Measurements from ENCODE around the gene GNPNAT1. TPM values are rescaled to one million over a fixed set of nuclear protein-coding genes. Genes with fewer than 3 reads are reported as not detected.
A peak's percentile ranks its signal among the peaks of the same experiment; 100 is the strongest.

GNPNAT1 gene
- polyA plus RNA-seq, 1 of the 3 experiments (the other 2 are of a cell fraction), result 15.2 TPM

GRCh38 chr14:52776816-52777215 is 14.6 kb downstream of the GNPNAT1 start:
- peaks cover 3 to 4% of the 10 kb centered on the region in 2 experiments; a peak in 1 of 4 replicates for H3K4me1 ChIP-seq (ENCODE audit: control insufficient read depth in 1 of 2, insufficient read depth in 2 of 2, low read depth in 1 of 2, low read length in 1 of 2)
- H3K27ac ChIP-seq (ENCODE audit: low read depth in 2 of 2, low read length in 1 of 2), result no peak overlapping the region; a peak in 1 of 4 replicates
- no peaks in the 10 kb centered on the region for H4K20me1 ChIP-seq (ENCODE audit: insufficient read depth)
- H3K27me3 ChIP-seq (ENCODE audit: insufficient read depth), result no peaks in the 10 kb centered on the region
- no peak overlapping the region for H3K4me2 ChIP-seq
- H3K9ac ChIP-seq, result no peak overlapping the region
- H3K36me3 ChIP-seq (replicated peaks in 1 of 2; ENCODE audit: control insufficient read depth in 1 of 2, insufficient read depth in 2 of 2, low read length in 1 of 2), result peaks cover 58 to 70% of the 10 kb centered on the region in 2 experiments
- peaks cover 40% of the 10 kb centered on the region for H3F3A ChIP-seq (replicated peaks; ENCODE audit: insufficient read depth)
- no peak overlapping the region for H2AFZ ChIP-seq (ENCODE audit: low read depth)
- POLR2A ChIA-PET, result interaction anchor here (0.8 kb wide), 1 partner anchor 9 kb away, joined by 3 read pairs; no protein-coding TSS in a partner anchor
- no peak overlapping the region for H3K4me3 ChIP-seq (ENCODE audit: low read depth in 2 of 2, low read length in 1 of 2)
- H3K79me2 ChIP-seq (ENCODE audit: insufficient read depth), result peaks cover 16% of the 10 kb centered on the region
- peak; percentile 50 for TF ChIP-seq RAD21 (IDR thresholded peaks at IDR 0.05; ENCODE audit: low read length)
- TF ChIP-seq FOXJ3 (CRISPR knock-in tag; IDR thresholded peaks at IDR 0.05), result no peak
- no peak for TF ChIP-seq NRF1 (IDR thresholded peaks at IDR 0.05; ENCODE audit: low read depth, low read length)
- DNase-seq, result no peak
- H3K9me3 ChIP-seq, result no peaks in the 10 kb centered on the region
- CTCF ChIA-PET, result interaction anchor here (0.8 to 1.1 kb wide), 5 partner anchors 9 to 477 kb away, joined by 3 read pairs; partner anchors contain the start of gene STYX
- WGBS (ENCODE audit: low lambda C conversion rate), result 90% methylated on average over 7 of the region's 7 CpGs
- no peaks in the 10 kb centered on the region for H3K9me2 ChIP-seq

- Histone ChIP-seq H3K79me2 (ENCODE audit: insufficient read depth) (no peaks in the 10 kb centered on the region; the same call in none of the 2 replicates), H3K4me3 (ENCODE audit: low read depth in 2 of 2, low read length in 1 of 2) (no peak overlapping the region), H3K4me1 (ENCODE audit: control insufficient read depth in 1 of 2, insufficient read depth in 2 of 2, low read depth in 1 of 2, low read length in 1 of 2) (no peaks in the 10 kb centered on the region; a peak in 1 of 4 replicates), H4K20me1 (ENCODE audit: insufficient read depth) (no peaks in the 10 kb centered on the region), H2AFZ (ENCODE audit: low read depth) (no peak overlapping the region), H3K27ac (ENCODE audit: low read depth in 2 of 2, low read length in 1 of 2) (no peak overlapping the region), H3F3A (replicated peaks; ENCODE audit: insufficient read depth) (peaks cover 38% of the 10 kb centered on the region), H3K4me2 (no peak overlapping the region), H3K9ac (no peak overlapping the region), H3K9me3 (no peaks in the 10 kb centered on the region), H3K36me3 (replicated peaks in 1 of 2; ENCODE audit: control insufficient read depth in 1 of 2, insufficient read depth in 2 of 2, low read length in 1 of 2) (peaks cover 43 to 57% of the 10 kb centered on the region in 2 experiments), H3K9me2 (no peaks in the 10 kb centered on the region), H3K27me3 (ENCODE audit: insufficient read depth) (no peaks in the 10 kb centered on the region)
- CTCF ChIA-PET, result interaction anchor here (0.6 kb wide), 2 partner anchors 83 to 1511 kb away, joined by 4 read pairs; no protein-coding TSS in a partner anchor
- POLR2A ChIA-PET, result no interaction called here
- no peak for DNase-seq
- TF ChIP-seq CTCF (IDR thresholded peaks at IDR 0.05) (no peak), POLR2AphosphoS5 (IDR thresholded peaks at IDR 0.05; ENCODE audit: low read depth, low read length) (no peak), REST (IDR thresholded peaks at IDR 0.05; ENCODE audit: low read depth, low read length) (no peak), NRF1 (IDR thresholded peaks at IDR 0.05; ENCODE audit: low read depth, low read length) (no peak), SMC3 (IDR thresholded peaks at IDR 0.05; ENCODE audit: low read depth, low read length) (no peak), MAX (IDR thresholded peaks at IDR 0.05; ENCODE audit: low read depth) (no peak)
Observed at GRCh38 chr14:52769887-52770286, 21.5 kb downstream of the GNPNAT1 start.

All from SK-N-SH (cell line).